ENCODE results near the gene GNG2. TPM values are rescaled to one million over a fixed set of nuclear protein-coding genes. Genes with fewer than 3 reads are reported as not detected.

GNG2 gene
- total RNA-seq, 5 donors from 2014 or later (not counting 1 experiment from before 2014, with no cell fraction given) = 82.2 to 197 (median 99.0) TPM

GRCh38 chr14:51939226-51939625 is 78.8 kb downstream of the GNG2 start:
- POLR2A ChIA-PET = interaction anchor here in 1 of 2 donors (0.7 kb wide), 1 partner anchor 70 kb away, joined by 3 read pairs; no protein-coding TSS in a partner anchor
- Mint-ChIP-seq H3K4me3 (no peak overlapping the region), H3K4me1 (peaks cover 52 to 77% (median 70%) of the 10 kb centered on the region in 3 donors), H3K36me3 (peaks cover 47% of the 10 kb centered on the region), H3K9me3 (peaks cover 0 to 3% (median 0%) of the 10 kb centered on the region in 3 donors), H3K27ac (peak overlapping the region in 1 of 2 donors; percentile 6), H3K27me3 (no peaks in the 10 kb centered on the region)
- no peak for DNase-seq
- Histone ChIP-seq H3K36me3 (ENCODE audit: control insufficient read depth in 2 of 2, extremely low read depth in 1 of 2, insufficient read depth in 1 of 2, low read length in 1 of 2) (peaks cover 3 to 24% of the 10 kb centered on the region in 2 donors), H3K27ac (ENCODE audit: low read length) (no peak overlapping the region), H3K4me3 (ENCODE audit: control insufficient read depth in 1 of 2, extremely low read depth in 1 of 2, low read length in 1 of 2) (no peak overlapping the region), H3K4me1 (ENCODE audit: control insufficient read depth in 1 of 2, extremely low read depth in 1 of 2, insufficient read depth in 2 of 2, low read length in 2 of 2) (peaks cover 0 to 29% of the 10 kb centered on the region in 2 experiments), H3K9me3 (no peaks in the 10 kb centered on the region), H3K27me3 (replicated peaks in 1 of 2; ENCODE audit: control insufficient read depth in 2 of 2, extremely low read depth in 1 of 2, insufficient read depth in 2 of 2, low read length in 1 of 2) (no peaks in the 10 kb centered on the region)
- 100% methylated on average over 1 of the region's 6 CpGs for WGBS (ENCODE audit: insufficient coverage)
- CTCF ChIA-PET = interaction anchor here in 1 of 2 donors (0.6 kb wide), 1 partner anchor 32 kb away, joined by 5 read pairs; no protein-coding TSS in a partner anchor
- no peak for ATAC-seq (replicated peaks in 1 of 4)

- H3K4me1 Mint-ChIP-seq = peaks cover 47 to 72% (median 65%) of the 10 kb centered on the region in 3 donors
- no peaks in the 10 kb centered on the region for H3K27me3 ChIP-seq (replicated peaks in 1 of 2; ENCODE audit: control insufficient read depth in 2 of 2, extremely low read depth in 1 of 2, insufficient read depth in 2 of 2, low read length in 1 of 2)
- peaks cover 0 to 26% of the 10 kb centered on the region in 2 experiments for H3K4me1 ChIP-seq (ENCODE audit: control insufficient read depth in 1 of 2, extremely low read depth in 1 of 2, insufficient read depth in 2 of 2, low read length in 2 of 2)
- H3K27ac Mint-ChIP-seq = peak overlapping the region; percentile 12 to 72
- no peak for DNase-seq
- no peak for ATAC-seq (replicated peaks in 1 of 4)
- H3K36me3 Mint-ChIP-seq = peaks cover 47% of the 10 kb centered on the region
- H3K9me3 ChIP-seq = no peaks in the 10 kb centered on the region
- H3K27me3 Mint-ChIP-seq = no peaks in the 10 kb centered on the region
- no peak overlapping the region for H3K27ac ChIP-seq (ENCODE audit: low read length)
- POLR2A ChIA-PET = no interaction called here
- 94% methylated on average over 7 of the region's 10 CpGs for WGBS (ENCODE audit: insufficient coverage)
- H3K4me3 ChIP-seq (ENCODE audit: control insufficient read depth in 1 of 2, extremely low read depth in 1 of 2, low read length in 1 of 2) = no peak overlapping the region
- no peak overlapping the region for H3K4me3 Mint-ChIP-seq
- H3K9me3 Mint-ChIP-seq = peaks cover 0 to 3% (median 0%) of the 10 kb centered on the region in 3 donors
- CTCF ChIA-PET = no interaction called here
- H3K36me3 ChIP-seq (ENCODE audit: control insufficient read depth in 2 of 2, extremely low read depth in 1 of 2, insufficient read depth in 1 of 2, low read length in 1 of 2) = peaks cover 3 to 21% of the 10 kb centered on the region in 2 donors
Observed at GRCh38 chr14:51939755-51940301, 79.4 kb downstream of the GNG2 start.

GRCh38 chr14:51942971-51943370 is 82.6 kb downstream of the GNG2 start:
- Mint-ChIP-seq H3K4me1 (peaks cover 48 to 74% (median 69%) of the 10 kb centered on the region in 3 donors), H3K4me3 (no peak overlapping the region), H3K27me3 (no peaks in the 10 kb centered on the region), H3K9me3 (peaks cover 7 to 10% (median 9%) of the 10 kb centered on the region in 3 donors), H3K27ac (peak overlapping the region; percentile 7 to 72), H3K36me3 (peaks cover 69% of the 10 kb centered on the region)
- Histone ChIP-seq H3K27ac (ENCODE audit: low read length) (no peak overlapping the region), H3K9me3 (peaks cover 3% of the 10 kb centered on the region), H3K4me3 (ENCODE audit: control insufficient read depth in 1 of 2, extremely low read depth in 1 of 2, low read length in 1 of 2) (no peak overlapping the region), H3K4me1 (ENCODE audit: control insufficient read depth in 1 of 2, extremely low read depth in 1 of 2, insufficient read depth in 2 of 2, low read length in 2 of 2) (peaks cover 0 to 16% of the 10 kb centered on the region in 2 experiments), H3K27me3 (replicated peaks in 1 of 2; ENCODE audit: control insufficient read depth in 2 of 2, extremely low read depth in 1 of 2, insufficient read depth in 2 of 2, low read length in 1 of 2) (no peaks in the 10 kb centered on the region), H3K36me3 (ENCODE audit: control insufficient read depth in 2 of 2, extremely low read depth in 1 of 2, insufficient read depth in 1 of 2, low read length in 1 of 2) (peaks cover 3 to 19% of the 10 kb centered on the region in 2 donors)
- ChIA-PET POLR2A (no interaction called here), CTCF (no interaction called here)
- ATAC-seq (replicated peaks in 1 of 4) (no peak), DNase-seq (no peak)
- WGBS (ENCODE audit: insufficient coverage) = no CpG with 5 or more reads among the region's 2 CpGs

GRCh38 chr14:51950007-51950406 is 89.6 kb downstream of the GNG2 start:
- ChIA-PET POLR2A (no interaction called here), CTCF (no interaction called here)
- peaks cover 0 to 58% of the 10 kb centered on the region in 2 donors for H3K36me3 ChIP-seq (ENCODE audit: control insufficient read depth in 2 of 2, extremely low read depth in 1 of 2, insufficient read depth in 1 of 2, low read length in 1 of 2)
- no peak for DNase-seq
- Mint-ChIP-seq H3K9me3 (peaks cover 5 to 10% (median 9%) of the 10 kb centered on the region in 3 donors), H3K27me3 (no peaks in the 10 kb centered on the region), H3K4me3 (no peak overlapping the region), H3K36me3 (peaks cover 83% of the 10 kb centered on the region), H3K27ac (peak overlapping the region; percentile 17 to 26), H3K4me1 (peaks cover 30 to 52% (median 49%) of the 10 kb centered on the region in 3 donors)
- H3K9me3 ChIP-seq = peaks cover 3% of the 10 kb centered on the region
- peaks cover 0 to 4% of the 10 kb centered on the region in 2 experiments for H3K4me1 ChIP-seq (ENCODE audit: control insufficient read depth in 1 of 2, extremely low read depth in 1 of 2, insufficient read depth in 2 of 2, low read length in 2 of 2)
- no peak for ATAC-seq (replicated peaks in 1 of 4)
- no CpG with 5 or more reads among the region's 2 CpGs for WGBS (ENCODE audit: insufficient coverage)
- H3K4me3 ChIP-seq (ENCODE audit: control insufficient read depth in 1 of 2, extremely low read depth in 1 of 2, low read length in 1 of 2) = no peak overlapping the region
- H3K27me3 ChIP-seq (replicated peaks in 1 of 2; ENCODE audit: control insufficient read depth in 2 of 2, extremely low read depth in 1 of 2, insufficient read depth in 2 of 2, low read length in 1 of 2) = no peaks in the 10 kb centered on the region
- no peak overlapping the region for H3K27ac ChIP-seq (ENCODE audit: low read length)

GRCh38 chr14:51951656-51952055 is 91.2 kb downstream of the GNG2 start:
- Histone ChIP-seq H3K9me3 (peaks cover 2% of the 10 kb centered on the region), H3K36me3 (ENCODE audit: control insufficient read depth in 2 of 2, extremely low read depth in 1 of 2, insufficient read depth in 1 of 2, low read length in 1 of 2) (peaks cover 0 to 70% of the 10 kb centered on the region in 2 donors), H3K4me1 (ENCODE audit: control insufficient read depth in 1 of 2, extremely low read depth in 1 of 2, insufficient read depth in 2 of 2, low read length in 2 of 2) (peaks cover 0 to 4% of the 10 kb centered on the region in 2 experiments), H3K4me3 (ENCODE audit: control insufficient read depth in 1 of 2, extremely low read depth in 1 of 2, low read length in 1 of 2) (no peak overlapping the region), H3K27ac (ENCODE audit: low read length) (no peak overlapping the region), H3K27me3 (replicated peaks in 1 of 2; ENCODE audit: control insufficient read depth in 2 of 2, extremely low read depth in 1 of 2, insufficient read depth in 2 of 2, low read length in 1 of 2) (no peaks in the 10 kb centered on the region)
- peaks cover 82% of the 10 kb centered on the region for H3K36me3 Mint-ChIP-seq
- no peaks in the 10 kb centered on the region for H3K27me3 Mint-ChIP-seq
- ChIA-PET CTCF (interaction anchor here (0.6 to 1.3 kb wide), 5 partner anchors 19 to 333 kb away, joined by 3 to 9 read pairs (median 3); no protein-coding TSS in a partner anchor), POLR2A (interaction anchor here in 1 of 2 donors (0.5 to 0.6 kb wide), 2 partner anchors 16 to 27 kb away, joined by 3 to 5 read pairs; no protein-coding TSS in a partner anchor)
- WGBS (ENCODE audit: insufficient coverage) = no CpG with 5 or more reads among the region's 3 CpGs
- no peak overlapping the region for H3K4me3 Mint-ChIP-seq
- peaks cover under 1 to 4% (median 3%) of the 10 kb centered on the region in 3 donors for H3K9me3 Mint-ChIP-seq
- ATAC-seq (replicated peaks in 1 of 4) (no peak), DNase-seq (no peak)
- peak overlapping the region in 1 of 2 donors; percentile 61 for H3K27ac Mint-ChIP-seq
- peaks cover 21 to 40% (median 32%) of the 10 kb centered on the region in 3 donors for H3K4me1 Mint-ChIP-seq

GRCh38 chr14:51954031-51954430 is 93.6 kb downstream of the GNG2 start:
- ATAC-seq (replicated peaks in 1 of 4) (no peak), DNase-seq (no peak)
- POLR2A ChIA-PET = no interaction called here
- Mint-ChIP-seq H3K9me3 (peaks cover 8 to 20% (median 10%) of the 10 kb centered on the region in 3 donors), H3K36me3 (peaks cover 94% of the 10 kb centered on the region), H3K27ac (peak overlapping the region; percentile 29 to 38), H3K27me3 (no peaks in the 10 kb centered on the region), H3K4me1 (peaks cover 21 to 46% (median 41%) of the 10 kb centered on the region in 3 donors), H3K4me3 (no peak overlapping the region)
- H3K36me3 ChIP-seq (ENCODE audit: control insufficient read depth in 2 of 2, extremely low read depth in 1 of 2, insufficient read depth in 1 of 2, low read length in 1 of 2) = peaks cover 0 to 91% of the 10 kb centered on the region in 2 donors
- peaks cover 0 to 2% of the 10 kb centered on the region in 2 experiments for H3K4me1 ChIP-seq (ENCODE audit: control insufficient read depth in 1 of 2, extremely low read depth in 1 of 2, insufficient read depth in 2 of 2, low read length in 2 of 2)
- CTCF ChIA-PET = interaction anchor here (0.7 to 1.4 kb wide), 3 partner anchors 25 to 224 kb away, joined by 3 to 6 read pairs (median 5); no protein-coding TSS in a partner anchor
- H3K27ac ChIP-seq (ENCODE audit: low read length) = no peak overlapping the region
- H3K27me3 ChIP-seq (replicated peaks in 1 of 2; ENCODE audit: control insufficient read depth in 2 of 2, extremely low read depth in 1 of 2, insufficient read depth in 2 of 2, low read length in 1 of 2) = no peaks in the 10 kb centered on the region
- H3K4me3 ChIP-seq (ENCODE audit: control insufficient read depth in 1 of 2, extremely low read depth in 1 of 2, low read length in 1 of 2) = no peak overlapping the region
- H3K9me3 ChIP-seq = peaks cover 3% of the 10 kb centered on the region
- WGBS (ENCODE audit: insufficient coverage) = no CpG with 5 or more reads among the region's 2 CpGs
